SK-N-SH (cell line): ENCODE results near the gene JMJD8. TPM values are rescaled to one million over a fixed set of nuclear protein-coding genes. Genes with fewer than 3 reads are reported as not detected.

Source experiments
- CTCF ChIA-PET: fragments of 300-600, 350-600 bp; formaldehyde crosslinking; extraction: SDS; loops from one replicate; lab custom pipeline; 2021; lab: Yijun Ruan, JAX
- POLR2A ChIA-PET: fragments of 350-600 bp; sonication (Branson Sonifier 250); formaldehyde crosslinking; extraction: SDS; loops from one replicate; lab custom pipeline; 2020; ENCODE audit warnings: antibody characterized with exemption, inconsistent platforms; lab: Yijun Ruan, JAX
- DNase-seq: peaks from one replicate; pipeline ENCODE4 v3.0.0; 2012
- H2AFZ ChIP-seq: fragments of 200-600 bp; sonication (generic); 2 replicates; pipeline ENCODE4 v1.8.1; 2016; ENCODE audit warnings: antibody characterized with exemption, mild to moderate bottlenecking, low read depth
- H3F3A ChIP-seq: fragments of 200-600 bp; sonication (generic); replicated peaks from 2 replicates; pipeline ENCODE3; 2016; ENCODE audit warnings: antibody characterized with exemption, mild to moderate bottlenecking; ENCODE audit not compliant: insufficient read depth
- H3K27ac ChIP-seq, 2 experiments: fragments of 200-500 bp in 1 of 2; fragments of 200-600 bp in 1 of 2; sonication (Bioruptor generic) in 1 of 2; sonication (generic), shearing (Covaris generic) in 1 of 2; 2 replicates each; pipeline versions ENCODE4 v1.5.1 to v1.6.1; 2014 to 2016; ENCODE audit warnings: low read depth in 2 of 2, inconsistent platforms in 1 of 2, low read length in 1 of 2, mild to moderate bottlenecking in 1 of 2, mixed read lengths in 1 of 2
- H3K27me3 ChIP-seq: fragments of 200-600 bp; sonication (generic), shearing (Covaris generic); 2 replicates; pipeline ENCODE4 v1.6.1; 2016; ENCODE audit warnings: mixed run types; ENCODE audit not compliant: insufficient read depth
- H3K36me3 ChIP-seq, 2 experiments: fragments of 200-500 bp in 1 of 2; fragments of 200-600 bp in 1 of 2; sonication (Bioruptor generic) in 1 of 2; sonication (generic) in 1 of 2; replicated peaks in 1 of 2; 2 replicates each; pipeline versions ENCODE3 to v1.5.1; 2014 to 2016; ENCODE audit warnings: low read length in 1 of 2, mild to moderate bottlenecking in 1 of 2; ENCODE audit not compliant: insufficient read depth in 2 of 2, control insufficient read depth in 1 of 2
- H3K4me1 ChIP-seq, 2 experiments: fragments of 200-500 bp in 1 of 2; fragments of 200-600 bp in 1 of 2; sonication (Bioruptor generic) in 1 of 2; sonication (generic), shearing (Covaris generic) in 1 of 2; 2 replicates each; pipeline versions ENCODE4 v1.5.1 to v1.6.1; 2014 to 2016; ENCODE audit warnings: low read depth in 1 of 2, low read length in 1 of 2, mixed run types in 1 of 2; ENCODE audit not compliant: insufficient read depth in 2 of 2, control insufficient read depth in 1 of 2
- H3K4me2 ChIP-seq: fragments of 200-600 bp; sonication (generic), shearing (Covaris generic); 2 replicates; pipeline ENCODE4 v1.6.1; 2017; ENCODE audit warnings: mixed run types
- H3K4me3 ChIP-seq, 2 experiments: fragments of 200-500 bp in 1 of 2; fragments of 200-600 bp in 1 of 2; sonication (Bioruptor generic) in 1 of 2; sonication (generic), shearing (Covaris generic) in 1 of 2; 2 replicates each; pipeline versions ENCODE4 v1.5.1 to v1.8.1; 2014 to 2016; ENCODE audit warnings: low read depth in 2 of 2, inconsistent platforms in 1 of 2, low read length in 1 of 2, mild to moderate bottlenecking in 1 of 2, mixed read lengths in 1 of 2, moderate library complexity in 1 of 2
- H3K79me2 ChIP-seq: fragments of 200-600 bp; sonication (generic); 2 replicates; pipeline ENCODE4 v1.8.1; 2017; ENCODE audit warnings: mild to moderate bottlenecking; ENCODE audit not compliant: insufficient read depth
- H3K9ac ChIP-seq: fragments of 200-600 bp; sonication (generic); 2 replicates; pipeline ENCODE4 v1.6.1; 2017; ENCODE audit warnings: mixed run types
- H3K9me2 ChIP-seq: fragments of 200-600 bp; sonication (generic); 2 replicates; pipeline ENCODE4 v1.6.1; 2017; ENCODE audit warnings: mixed run types
- H3K9me3 ChIP-seq: fragments of 200-600 bp; sonication (generic); 2 replicates; pipeline ENCODE4 v1.6.1; 2017; ENCODE audit warnings: mixed run types, mild to moderate bottlenecking, moderate library complexity
- H4K20me1 ChIP-seq: fragments of 200-600 bp; sonication (generic); 2 replicates; pipeline ENCODE4 v1.6.1; 2017; ENCODE audit warnings: mild to moderate bottlenecking, mixed run types; ENCODE audit not compliant: insufficient read depth
- EZH2phosphoT487 ChIP-seq: fragments of 200-600 bp; sonication (generic); IDR thresholded peaks from 2 replicates; pipeline ENCODE4 v1.6.1; 2017; ENCODE audit warnings: low read depth, mixed run types, mild to moderate bottlenecking, antibody characterized with exemption, moderate library complexity, borderline replicate concordance
- NRF1 ChIP-seq: IDR thresholded peaks from 2 replicates; pipeline ENCODE4 v1.6.1; 2012; ENCODE audit warnings: low read depth, mild to moderate bottlenecking, low read length
- POLR2AphosphoS5 ChIP-seq: IDR thresholded peaks from 2 replicates; pipeline ENCODE4 v1.6.1; 2012; ENCODE audit warnings: low read depth, low read length
- RCOR1 ChIP-seq: fragments of 150-350 bp; IDR thresholded peaks from 2 replicates; pipeline ENCODE4 v1.6.1; 2017; ENCODE audit warnings: antibody characterized with exemption, low read length
- REST ChIP-seq: IDR thresholded peaks from 2 replicates; pipeline ENCODE4 v1.6.1; 2012; ENCODE audit warnings: mild to moderate bottlenecking, low read depth, low read length, moderate library complexity
- ZBTB33 ChIP-seq: IDR thresholded peaks from 2 replicates; pipeline ENCODE4 v1.4.0; 2012; ENCODE audit warnings: low read depth, borderline replicate concordance
- WGBS: methylation state at CpG from one replicate; pipeline ENCODE4 v1.1.6; 2017; ENCODE audit warnings: low lambda C conversion rate; 5-methylcytosine and 5-hydroxymethylcytosine counted together
- polyA plus RNA-seq, 3 experiments: library from polyadenylated mRNA; depleted of rRNA; stranded (reverse); fragments of >200 nt; gene quantifications; 2 replicates each; pipeline ENCODE4 v1.2.3, GENCODE V29; 2012
- TF ChIP-seq, protein P1 (sequence below): IDR thresholded peaks from 2 replicates; pipeline ENCODE4 v1.4.0; 2012; ENCODE audit warnings: low read depth, borderline replicate concordance
- TF ChIP-seq, protein P2 (sequence below): IDR thresholded peaks from 2 replicates; pipeline ENCODE4; 2012

Gene JMJD8
- polyA plus RNA-seq, 1 of the 3 experiments (the other 2 are of a cell fraction), result 67.0 TPM

DNA sequence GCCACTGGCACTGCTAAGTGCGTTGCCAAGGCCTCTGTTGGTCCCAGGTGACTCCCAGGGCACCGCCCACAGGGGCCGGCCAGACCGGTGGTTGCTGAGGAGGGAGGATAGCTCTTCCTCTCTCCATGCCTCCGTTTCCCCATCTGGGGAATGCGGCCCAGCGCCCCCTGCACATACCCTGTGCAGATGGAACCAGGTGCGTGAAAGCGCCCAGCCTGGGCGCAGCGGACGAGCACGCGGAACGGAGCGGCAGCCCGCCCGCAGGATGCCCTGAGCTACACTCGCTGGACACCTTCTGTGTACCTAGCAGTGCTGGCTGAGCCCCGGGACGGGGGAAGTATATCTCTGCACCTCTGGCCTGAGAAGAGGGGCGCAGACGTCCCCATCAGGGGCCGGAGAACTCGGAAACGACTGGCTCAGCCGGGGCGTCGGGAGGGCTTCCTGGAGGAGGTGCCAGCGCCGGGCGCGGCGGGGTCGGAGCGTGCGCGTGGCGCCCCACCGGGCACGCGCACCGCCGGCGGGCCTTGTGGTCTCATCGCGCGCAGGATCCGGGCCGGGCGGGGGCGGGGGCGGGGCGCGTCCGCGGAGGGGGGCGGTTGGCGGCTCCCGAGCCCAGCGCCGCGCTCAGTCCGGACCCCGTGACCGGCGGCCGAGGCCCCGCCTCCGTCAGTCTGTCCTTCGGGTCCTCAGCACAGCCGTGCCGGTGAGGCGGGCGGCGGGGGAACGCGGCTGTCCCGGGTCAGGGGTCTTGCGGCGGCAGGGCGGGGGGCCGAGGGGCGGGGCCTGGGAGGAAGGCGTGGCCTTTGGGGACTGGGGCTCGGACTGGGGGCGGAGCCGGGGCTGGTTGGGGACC, 42.5 kb upstream of the JMJD8 start, which contains the start of the genes CCDC78 and HAGHL:
TSS of gene CCDC78 (minus strand) at position 6 of the 853 bp plus-strand sequence. CDS start 76 bp downstream, outside the sequence.
TSS of gene HAGHL (plus strand) at position 669 of the 853 bp plus-strand sequence. CDS start 404 bp downstream, outside the sequence.
- Histone ChIP-seq H3K79me2 (no peaks in the 10 kb centered on the region; the same call in 1 of the 2 replicates), H4K20me1 (0 out of 2 replicates have a peak, but pooled peaks cover 13% of the 10 kb centered on the region), H3K9me3 (no peaks in the 10 kb centered on the region), H3F3A (peaks cover 17% of the 10 kb centered on the region), H2AFZ (no peak within 1 kb of the TSS), H3K36me3 (peaks cover 0 to 5% of the 10 kb centered on the region in 2 experiments), H3K27ac (peak within 1 kb of the TSS in 1 of 2 experiments; percentile 84; a peak in 2 of 4 replicates), H3K4me3 (peak within 1 kb of the TSS; percentile 78 to 82), H3K9me2 (no peaks in the 10 kb centered on the region), H3K27me3 (no peaks in the 10 kb centered on the region), H3K4me1 (peaks cover 3 to 25% of the 10 kb centered on the region in 2 experiments; a peak in 2 of 4 replicates)
- WGBS, result 66% methylated on average over 18 of the region's 88 CpGs
- peak; percentile 94 for DNase-seq
- CTCF ChIA-PET, result interaction anchor here (0.9 to 20.3 kb wide), 6 partner anchors 13 to 59 kb away, joined by 3 to 358 read pairs (median 4); partner anchors contain the start of genes ANTKMT, CIAO3, FBXL16 and METRN
- TF ChIP-seq ZBTB33 (no peak), POLR2AphosphoS5 (no peak), NRF1 (peak; percentile 31; the same call in 1 of the 2 replicates), RCOR1 (no peak), EZH2phosphoT487 (no peak), REST (peak; percentile 32; the same call in 1 of the 2 replicates)
- TF ChIP-seq, protein P1, sequence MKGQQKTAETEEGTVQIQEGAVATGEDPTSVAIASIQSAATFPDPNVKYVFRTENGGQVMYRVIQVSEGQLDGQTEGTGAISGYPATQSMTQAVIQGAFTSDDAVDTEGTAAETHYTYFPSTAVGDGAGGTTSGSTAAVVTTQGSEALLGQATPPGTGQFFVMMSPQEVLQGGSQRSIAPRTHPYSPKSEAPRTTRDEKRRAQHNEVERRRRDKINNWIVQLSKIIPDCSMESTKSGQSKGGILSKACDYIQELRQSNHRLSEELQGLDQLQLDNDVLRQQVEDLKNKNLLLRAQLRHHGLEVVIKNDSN, result peak; percentile 55; the same call in 1 of the 2 replicates
- TF ChIP-seq, protein P2, sequence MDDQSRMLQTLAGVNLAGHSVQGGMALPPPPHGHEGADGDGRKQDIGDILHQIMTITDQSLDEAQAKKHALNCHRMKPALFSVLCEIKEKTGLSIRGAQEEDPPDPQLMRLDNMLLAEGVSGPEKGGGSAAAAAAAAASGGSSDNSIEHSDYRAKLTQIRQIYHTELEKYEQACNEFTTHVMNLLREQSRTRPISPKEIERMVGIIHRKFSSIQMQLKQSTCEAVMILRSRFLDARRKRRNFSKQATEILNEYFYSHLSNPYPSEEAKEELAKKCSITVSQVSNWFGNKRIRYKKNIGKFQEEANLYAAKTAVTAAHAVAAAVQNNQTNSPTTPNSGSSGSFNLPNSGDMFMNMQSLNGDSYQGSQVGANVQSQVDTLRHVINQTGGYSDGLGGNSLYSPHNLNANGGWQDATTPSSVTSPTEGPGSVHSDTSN, result peak; percentile 10; the same call in 1 of the 2 replicates
- TF ChIP-seq, all 33 proteins: peak for 4
- Histone ChIP-seq H3K4me2 (peak within 1 kb of the TSS; percentile 99), H3K9ac (peak within 1 kb of the TSS; percentile 69)
- POLR2A ChIA-PET, result interaction anchor here (2.6 kb wide), 1 partner anchor 10 kb away, joined by 13 read pairs; the partner anchor contains the start of gene METRN
